DMS53 (cell line): Measurements from ENCODE around the gene NFIC.
A peak's percentile ranks its signal among the peaks of the same experiment; 100 is the strongest.
"Not testable (repeated sequence)": the region's sequence is repeated elsewhere in the genome, so short reads cannot be mapped to it uniquely, and the experiment has no call there.

ENCODE experiments used
- DNase-seq: peaks from one replicate; lab custom pipeline; 2025; lab: John Stamatoyannopoulos, UW

The NFIC gene

GRCh38 chr19:3423183-3423829, 56.9 kb downstream of the NFIC start:
- DNase-seq: no peak

- DNase-seq: no peak
These were observed 60.0 kb downstream of the NFIC start for GRCh38 chr19:3426433-3426832.

GRCh38 chr19:3430366-3430680, 63.9 kb downstream of the NFIC start:
- DNase-seq: not testable (repeated sequence)

GRCh38 chr19:3431760-3432397, 65.5 kb downstream of the NFIC start:
- DNase-seq: no peak

GRCh38 chr19:3433313-3433712, 66.9 kb downstream of the NFIC start:
- no peak for DNase-seq

GRCh38 chr19:3433805-3434540, 67.6 kb downstream of the NFIC start:
- no peak for DNase-seq

GRCh38 chr19:3434630-3435553, 68.5 kb downstream of the NFIC start:
- DNase-seq: peak; percentile 96

- DNase-seq: peak; percentile 72
These were observed 73.7 kb downstream of the NFIC start for GRCh38 chr19:3440082-3440481.

GRCh38 chr19:3441089-3441985, 75.0 kb downstream of the NFIC start:
- DNase-seq: no peak

GRCh38 chr19:3441986-3442329, 75.6 kb downstream of the NFIC start:
- DNase-seq: no peak

GRCh38 chr19:3442487-3443071, 76.2 kb downstream of the NFIC start:
- DNase-seq: no peak

- DNase-seq: no peak
These were observed 77.7 kb downstream of the NFIC start for GRCh38 chr19:3443840-3444694.

- no peak for DNase-seq
These were observed 78.4 kb downstream of the NFIC start for GRCh38 chr19:3444695-3445234.

GRCh38 chr19:3446657-3447056, 80.3 kb downstream of the NFIC start:
- not testable (repeated sequence) for DNase-seq

GRCh38 chr19:3448616-3449334, 82.4 kb downstream of the NFIC start:
- no peak for DNase-seq

GRCh38 chr19:3450796-3451411, 84.5 kb downstream of the NFIC start:
- DNase-seq: peak; percentile 30

GRCh38 chr19:3451451-3451866, 85.1 kb downstream of the NFIC start:
- no peak for DNase-seq

- DNase-seq: no peak
These were observed 86.0 kb downstream of the NFIC start for GRCh38 chr19:3452171-3452941.
